IMR-90 (cell line): ENCODE measurements around the gene PMPCA. TPM values are rescaled to one million over a fixed set of nuclear protein-coding genes. Genes with fewer than 3 reads are reported as not detected.

ENCODE experiments used
- ATAC-seq: fragments of 200-7000 bp; cut with Tn5 transposase; 2 replicates; pipeline ENCODE4 v1.9.1; 2020; ENCODE audit warnings: low read depth, mild to moderate bottlenecking, moderate library complexity
- BruUV-seq: library from RNA; stranded (reverse); fragments of 400-500 nt; replicated peaks from 2 replicates; lab custom pipeline; 2021; lab: Mats Ljungman, UMichigan
- CTCF ChIA-PET: fragments of 300-600 bp; formaldehyde crosslinking; extraction: SDS; loops from one replicate; lab custom pipeline; 2021; ENCODE audit warnings: antibody characterized with exemption; lab: Yijun Ruan, JAX
- POLR2A ChIA-PET: fragments of 300-600 bp; sonication (Branson Sonifier 250); formaldehyde crosslinking; loops from one replicate; lab custom pipeline; 2022; ENCODE audit warnings: antibody characterized with exemption; ENCODE audit not compliant: unreplicated experiment; lab: Charles Lee
- DNase-seq: peaks from one replicate; pipeline ENCODE4 v3.0.0; 2013
- H2AFZ ChIP-seq: replicated peaks from 2 replicates; pipeline ENCODE3; 2013; ENCODE audit warnings: low read length, mild to moderate bottlenecking; ENCODE audit not compliant: poor library complexity
- H2AK5ac ChIP-seq: 2 replicates; pipeline ENCODE4 v1.6.1; 2013; ENCODE audit warnings: low read depth, low read length, inconsistent platforms
- H2AK9ac ChIP-seq: replicated peaks from 2 replicates; pipeline ENCODE3; 2013; ENCODE audit warnings: mild to moderate bottlenecking, low read depth, low read length, moderate library complexity; ENCODE audit not compliant: poor library complexity
- H2BK120ac ChIP-seq: 2 replicates; pipeline ENCODE4 v1.6.1; 2013; ENCODE audit warnings: low read depth, low read length, inconsistent platforms
- H2BK15ac ChIP-seq: 3 replicates; pipeline ENCODE4 v1.6.1; 2013; ENCODE audit warnings: low read depth, low read length, inconsistent platforms
- H2BK20ac ChIP-seq: 2 replicates; pipeline ENCODE4 v1.6.1; 2013; ENCODE audit warnings: low read depth, mild to moderate bottlenecking, inconsistent platforms, low read length, moderate library complexity
- H2BK5ac ChIP-seq: 2 replicates; pipeline ENCODE4 v1.6.1; 2013; ENCODE audit warnings: mild to moderate bottlenecking, low read depth, low read length, inconsistent platforms; ENCODE audit not compliant: poor library complexity, severe bottlenecking
- H3K14ac ChIP-seq: replicated peaks from 2 replicates; pipeline ENCODE4 v1.6.1; 2013; ENCODE audit warnings: low read depth, low read length, inconsistent platforms
- H3K18ac ChIP-seq: 2 replicates; pipeline ENCODE4 v1.6.1; 2013; ENCODE audit warnings: low read depth, low read length, control low read depth
- H3K23ac ChIP-seq: 2 replicates; pipeline ENCODE4 v1.6.1; 2013; ENCODE audit warnings: low read depth, low read length, inconsistent platforms
- H3K27ac ChIP-seq: 2 replicates; pipeline ENCODE4 v1.5.1; 2013; ENCODE audit warnings: mild to moderate bottlenecking, control low read depth, low read length; ENCODE audit not compliant: insufficient read depth
- H3K27me3 ChIP-seq: 2 replicates; pipeline ENCODE4 v1.6.1; 2013; ENCODE audit warnings: low read length; ENCODE audit not compliant: control insufficient read depth, insufficient read depth
- H3K36me3 ChIP-seq: 2 replicates; pipeline ENCODE4 v1.6.1; 2013; ENCODE audit warnings: low read length, mixed read lengths; ENCODE audit not compliant: control insufficient read depth, insufficient read depth
- H3K4ac ChIP-seq: 2 replicates; pipeline ENCODE4 v1.6.1; 2013; ENCODE audit warnings: low read depth, low read length, inconsistent platforms
- H3K4me1 ChIP-seq: 2 replicates; pipeline ENCODE4 v1.6.1; 2013; ENCODE audit warnings: low read length, mixed read lengths; ENCODE audit not compliant: control insufficient read depth, insufficient read depth
- H3K4me2 ChIP-seq: 2 replicates; pipeline ENCODE4 v1.6.1; 2013; ENCODE audit warnings: low read depth, mild to moderate bottlenecking, control low read depth, low read length, moderate library complexity
- H3K4me3 ChIP-seq: 2 replicates; pipeline ENCODE4 v1.5.1; 2013; ENCODE audit warnings: low read depth, mild to moderate bottlenecking, control low read depth, low read length, moderate library complexity; ENCODE audit not compliant: insufficient read depth
- H3K56ac ChIP-seq: 2 replicates; pipeline ENCODE4 v1.6.1; 2013; ENCODE audit warnings: low read length, inconsistent platforms; ENCODE audit not compliant: insufficient read depth; ENCODE audit errors: extremely low read depth
- H3K79me1 ChIP-seq, 2 experiments: 2 replicates each; pipeline ENCODE4 v1.6.1; 2013; ENCODE audit warnings: low read length in 2 of 2, inconsistent platforms in 1 of 2, low read depth in 1 of 2
- H3K9ac ChIP-seq: 2 replicates; pipeline ENCODE4 v1.6.1; 2013; ENCODE audit warnings: low read depth, low read length, control low read depth
- H3K9me1 ChIP-seq: 2 replicates; pipeline ENCODE4 v1.6.1; 2013; ENCODE audit warnings: low read length, inconsistent platforms; ENCODE audit not compliant: insufficient read depth
- H3K9me3 ChIP-seq: 2 replicates; pipeline ENCODE4 v1.6.1; 2013; ENCODE audit warnings: low read length; ENCODE audit not compliant: control insufficient read depth, insufficient read depth
- H4K20me1 ChIP-seq: 2 replicates; pipeline ENCODE4 v1.6.1; 2013; ENCODE audit warnings: low read length, inconsistent platforms; ENCODE audit not compliant: insufficient read depth
- H4K5ac ChIP-seq: 2 replicates; pipeline ENCODE4 v1.6.1; 2013; ENCODE audit warnings: mild to moderate bottlenecking, low read depth, low read length, control low read depth
- H4K8ac ChIP-seq, 2 experiments: 2 replicates each; pipeline ENCODE4 v1.6.1; 2013; ENCODE audit warnings: low read depth in 2 of 2, low read length in 2 of 2, control low read depth in 1 of 2, inconsistent platforms in 1 of 2
- H4K91ac ChIP-seq: 2 replicates; pipeline ENCODE4 v1.6.1; 2013; ENCODE audit warnings: low read depth, low read length, inconsistent platforms; ENCODE audit not compliant: insufficient read depth
- BHLHE40 ChIP-seq: fragments of 150-350 bp; IDR thresholded peaks from 2 replicates; pipeline ENCODE4 v1.6.1; 2016; ENCODE audit warnings: mild to moderate bottlenecking, low read depth, low read length
- CEBPB ChIP-seq: IDR thresholded peaks from 2 replicates; pipeline ENCODE4 v1.6.1; 2012; ENCODE audit warnings: low read depth, low read length, improper control_type of control experiment
- CHD1 ChIP-seq: IDR thresholded peaks from 2 replicates; pipeline ENCODE4 v1.6.1; 2012; ENCODE audit warnings: low read depth, low read length, improper control_type of control experiment
- CTCF ChIP-seq: conservative IDR thresholded peaks from 2 replicates; pipeline ENCODE4 v1.5.1; 2012; ENCODE audit warnings: mild to moderate bottlenecking, low read depth, low read length, improper control_type of control experiment
- FOS ChIP-seq: fragments of 150-350 bp; IDR thresholded peaks from 2 replicates; pipeline ENCODE4 v1.6.1; 2016; ENCODE audit warnings: low read depth, low read length
- MAFK ChIP-seq: IDR thresholded peaks from 2 replicates; pipeline ENCODE4 v1.6.1; 2012; ENCODE audit warnings: low read depth, low read length, improper control_type of control experiment
- MAZ ChIP-seq: IDR thresholded peaks from 2 replicates; pipeline ENCODE4 v1.6.1; 2012; ENCODE audit warnings: low read depth, mild to moderate bottlenecking, low read length, improper control_type of control experiment, moderate library complexity, borderline replicate concordance
- MXI1 ChIP-seq: IDR thresholded peaks from 2 replicates; pipeline ENCODE4 v1.6.1; 2012; ENCODE audit warnings: low read depth, mild to moderate bottlenecking, low read length, moderate library complexity, borderline replicate concordance
- NFE2L2 ChIP-seq: fragments of 150-350 bp; IDR thresholded peaks from 2 replicates; pipeline ENCODE4 v1.6.1; 2016; ENCODE audit warnings: low read depth, mild to moderate bottlenecking, low read length
- POLR2A ChIP-seq: IDR thresholded peaks from 2 replicates; pipeline ENCODE4 v1.6.1; 2012; ENCODE audit warnings: mild to moderate bottlenecking, low read depth, low read length
- RAD21 ChIP-seq: IDR thresholded peaks from 2 replicates; pipeline ENCODE4 v1.6.1; 2012; ENCODE audit warnings: low read length, improper control_type of control experiment
- RCOR1 ChIP-seq: IDR thresholded peaks from 2 replicates; pipeline ENCODE4 v1.6.1; 2012; ENCODE audit warnings: mild to moderate bottlenecking, low read length, improper control_type of control experiment; ENCODE audit not compliant: insufficient replicate concordance
- RFX5 ChIP-seq: IDR thresholded peaks from 2 replicates; pipeline ENCODE4 v1.8.0; 2012; ENCODE audit warnings: low read depth, mild to moderate bottlenecking, low read length, moderate library complexity
- SMC3 ChIP-seq: fragments of 150-350 bp; IDR thresholded peaks from 2 replicates; pipeline ENCODE4 v1.6.1; 2016; ENCODE audit warnings: low read depth, mild to moderate bottlenecking, antibody characterized with exemption, low read length, moderate library complexity
- USF2 ChIP-seq: fragments of 150-350 bp; IDR thresholded peaks from 2 replicates; pipeline ENCODE4 v1.6.1; 2017; ENCODE audit warnings: mild to moderate bottlenecking, antibody characterized with exemption, low read length, low read depth
- WGBS, 2 experiments: methylation state at CpG; one replicate each; pipeline versions ENCODE4 v1.1.5 to v1.1.7; 2013; ENCODE audit warnings: missing lambda C conversion rate in 2 of 2; ENCODE audit not compliant: insufficient read length in 1 of 2; ENCODE audit errors: extremely low coverage in 2 of 2; 5-methylcytosine and 5-hydroxymethylcytosine counted together
- dilution Hi-C: fragments of 300-500 bp; cut with HindIII; formaldehyde crosslinking; loops from one replicate; pipeline ENCODE4 v1.14.3; 2018; ENCODE audit warnings: low sequenced_read_pairs; ENCODE audit not compliant: unreplicated experiment
- in situ Hi-C: fragments of 300-500 bp; cut with MboI; formaldehyde crosslinking; loops from 3 replicates; pipeline ENCODE4 v1.14.3; 2019; ENCODE audit warnings: low sequenced_read_pairs, inconsistent platforms, mixed read lengths
- intact Hi-C: fragments of 100-400 bp; cut with micrococcal nuclease; formaldehyde crosslinking; loops from 2 replicates; pipeline ENCODE4 v1.10.0; 2022
- polyA plus RNA-seq, 3 experiments: library from polyadenylated mRNA; depleted of rRNA; stranded (reverse); fragments of >200 nt; gene quantifications; 2 replicates each; pipeline ENCODE4 v1.2.3, GENCODE V29; 2012; ENCODE audit warnings: low replicate concordance in 1 of 3
- total RNA-seq: library from RNA; depleted of rRNA; stranded (reverse); fragments of >200 nt; gene quantifications from 2 replicates; pipeline ENCODE4 v1.2.3, GENCODE V29; 2012

The PMPCA gene
- total and polyA plus RNA-seq, 2 of the 4 experiments (the other 2 are of a cell fraction), result 62.6 to 95.8 TPM

DNA sequence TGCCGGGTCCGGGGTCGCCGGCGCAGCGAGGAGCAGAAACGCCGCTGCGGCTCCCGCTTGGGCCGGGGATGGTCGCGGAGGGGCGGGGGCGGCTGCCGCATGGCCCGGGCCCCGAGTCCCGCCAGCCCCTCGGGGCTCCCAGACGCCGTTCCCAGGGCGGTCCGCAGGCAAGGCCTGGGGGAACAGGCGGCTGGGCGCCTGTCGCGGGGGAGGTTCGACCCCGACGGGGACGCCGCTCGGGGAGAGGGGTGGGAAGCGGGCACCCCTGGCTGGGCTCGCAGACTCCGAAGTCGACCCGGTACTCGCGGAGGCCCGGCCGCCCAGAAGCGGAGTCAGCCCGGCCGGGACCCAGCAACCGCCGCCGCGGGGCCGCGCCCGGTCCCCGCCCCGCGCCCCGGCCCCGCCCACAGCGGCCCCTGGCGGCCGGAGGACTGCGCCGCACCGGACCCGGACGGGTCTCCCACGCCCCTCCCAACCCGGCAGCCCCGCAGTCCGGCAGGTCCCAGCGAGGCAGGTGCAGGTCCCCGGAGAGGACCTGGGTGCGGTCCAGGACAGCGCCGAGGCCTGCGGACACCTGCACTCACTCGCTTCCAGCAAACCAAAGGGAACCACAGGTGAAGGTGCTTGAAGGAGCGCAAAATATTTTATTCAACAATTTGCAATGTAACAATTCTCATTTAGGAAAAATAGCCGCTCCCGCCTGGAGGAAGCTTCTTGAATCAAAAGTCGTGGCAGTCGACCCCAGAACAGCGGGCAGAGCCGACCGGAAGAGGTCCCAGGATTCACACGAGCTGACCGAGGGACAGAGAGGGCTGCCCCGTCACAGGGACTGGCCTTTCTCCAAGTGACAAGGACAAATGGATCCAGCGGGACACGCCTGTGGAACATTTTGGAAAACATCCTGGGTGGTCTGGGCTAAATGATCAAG is 29.3 kb downstream of the PMPCA start, which contains the start of gene INPP5E:
TSS of gene INPP5E (minus strand) at position 365 of the 928 bp plus-strand sequence. CDS start 426 bp downstream, outside the sequence.
- H3K56ac ChIP-seq, result peak within 1 kb of the TSS; percentile 13; the same call in 1 of the 2 replicates
- H3K18ac ChIP-seq, result no peak within 1 kb of the TSS
- H3K4me2 ChIP-seq, result peak within 1 kb of the TSS; percentile 87
- ChIA-PET CTCF (interaction anchor here (0.7 to 1.1 kb wide), 2 partner anchors 16 to 38 kb away, joined by 3 read pairs; no protein-coding TSS in a partner anchor), POLR2A (no interaction called here)
- ATAC-seq (peak; percentile 83), DNase-seq (peak; percentile 56)
- peak within 1 kb of the TSS; percentile 66; the same call in 1 of the 2 replicates for H3K14ac ChIP-seq
- no peaks in the 10 kb centered on the region for H3K9me3 ChIP-seq
- dilution Hi-C loops (no loop called here), intact Hi-C loops (loop anchor here (1.0 to 2.0 kb wide), 2 partner anchors 24 to 43 kb away; partner anchors contain the start of gene SEC16A), in situ Hi-C loops (no loop called here)
- H3K36me3 ChIP-seq, result peaks cover 54% of the 10 kb centered on the region
- H3K27me3 ChIP-seq, result no peaks in the 10 kb centered on the region
- no peak within 1 kb of the TSS for H2BK120ac ChIP-seq
- BruUV-seq, result no TSS peak
- H3K4ac ChIP-seq, result peak within 1 kb of the TSS; percentile 85
- no peak within 1 kb of the TSS for H2BK15ac ChIP-seq
- peak within 1 kb of the TSS; percentile 99 for H2AK9ac ChIP-seq
- H2BK20ac ChIP-seq, result no peak within 1 kb of the TSS
- peak within 1 kb of the TSS; percentile 73 for H3K27ac ChIP-seq
- peak within 1 kb of the TSS; percentile 66 for H2AK5ac ChIP-seq
- peak within 1 kb of the TSS; percentile 90 for H3K4me3 ChIP-seq
- H3K9ac ChIP-seq, result peak within 1 kb of the TSS; percentile 89
- H4K20me1 ChIP-seq, result peaks cover 67% of the 10 kb centered on the region
- H4K8ac ChIP-seq, result peak within 1 kb of the TSS in 1 of 2 experiments; percentile 81; a peak in 1 of 4 replicates
- H4K5ac ChIP-seq, result no peak within 1 kb of the TSS
- peaks cover 6 to 63% of the 10 kb centered on the region in 2 experiments for H3K79me1 ChIP-seq
- 2% methylated on average over 47 of the region's 90 CpGs; no CpG with 5 or more reads in 1 of the 2 experiments for WGBS, 2 experiments
- H4K91ac ChIP-seq, result peak within 1 kb of the TSS; percentile 26; the same call in 1 of the 2 replicates
- peak within 1 kb of the TSS; percentile 93 for H2AFZ ChIP-seq
- H3K4me1 ChIP-seq, result peaks cover 7% of the 10 kb centered on the region
- H3K9me1 ChIP-seq, result peaks cover 8% of the 10 kb centered on the region; the same call in 1 of the 2 replicates
- peak within 1 kb of the TSS; percentile 68 for H2BK5ac ChIP-seq
- H3K23ac ChIP-seq, result peak within 1 kb of the TSS; percentile 60; the same call in 1 of the 2 replicates
- TF ChIP-seq RFX5 (no peak), CTCF (peak; percentile 67), BHLHE40 (no peak), FOS (no peak), RAD21 (no peak), POLR2A (peak; percentile 62; the same call in 1 of the 2 replicates), MAZ (peak; percentile 61; the same call in 1 of the 2 replicates), USF2 (no peak), RCOR1 (peak; percentile 36), CEBPB (no peak), MAFK (no peak), SMC3 (no peak), NFE2L2 (no peak), CHD1 (no peak), MXI1 (0 out of 2 replicates have a peak, but pooled peaks have one; percentile 39)
